ENCODE results near the gene CAPN9. TPM values are rescaled to one million over a fixed set of nuclear protein-coding genes. Genes with fewer than 3 reads are reported as not detected.

CAPN9 gene
- total and polyA plus RNA-seq, 2 experiments from 2014 or later: 0.98 to 3.7 TPM

DNA sequence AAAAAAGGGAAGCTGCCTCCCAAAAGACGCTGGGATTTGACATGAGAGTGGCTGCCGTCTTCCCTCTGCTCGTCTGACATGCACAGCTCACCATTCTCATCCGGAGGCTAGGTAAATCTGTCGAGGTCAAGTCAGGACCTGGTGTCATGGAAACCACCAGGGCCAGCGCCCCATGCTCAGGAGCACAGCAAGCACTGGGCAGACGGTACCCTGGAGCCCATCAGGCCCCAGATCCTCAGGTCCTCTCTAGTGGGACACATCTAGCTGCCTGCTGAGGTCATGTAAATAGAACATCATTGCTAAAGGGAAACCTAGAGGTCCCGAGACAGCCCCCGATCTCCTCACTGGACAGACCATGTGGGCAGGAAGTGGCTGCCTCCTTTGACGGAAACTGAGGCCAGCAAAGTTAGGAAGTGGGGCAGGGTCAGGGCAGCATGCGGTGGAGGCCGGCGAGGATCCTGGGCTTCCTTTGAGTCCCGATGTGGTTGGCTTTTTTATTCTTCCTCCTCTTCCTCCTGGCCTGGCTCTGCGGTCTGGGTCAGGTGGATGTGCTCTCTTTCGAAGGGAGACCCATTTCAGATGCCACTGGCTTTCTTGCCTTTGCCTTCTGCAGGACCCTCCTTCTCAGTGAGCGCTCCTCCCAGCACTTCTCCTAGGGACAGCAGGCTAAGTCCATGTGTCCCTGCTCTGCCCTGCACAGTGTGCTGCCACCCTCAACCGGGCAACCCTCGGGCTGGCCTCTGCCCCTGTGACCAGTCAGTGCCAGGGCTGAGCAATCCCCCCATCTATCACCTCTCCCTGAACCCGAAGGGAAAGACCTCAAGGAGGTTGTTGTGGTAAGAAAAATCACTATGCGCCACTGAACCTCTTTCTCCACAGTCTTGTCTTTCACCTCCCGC, 39.2 kb upstream of the CAPN9 start:
- H3K36me3 ChIP-seq (replicated peaks; ENCODE audit: insufficient read depth, low read depth): no peaks in the 10 kb centered on the region
- no peaks in the 10 kb centered on the region for H3K27me3 ChIP-seq
- H3K9me3 ChIP-seq (ENCODE audit: low read depth): no peaks in the 10 kb centered on the region
- TF ChIP-seq EZH2 (IDR thresholded peaks at IDR 0.05; ENCODE audit: borderline replicate concordance): no peak
- no peak for TF ChIP-seq EZH2phosphoT487 (IDR thresholded peaks at IDR 0.05; ENCODE audit: low read depth, severe bottlenecking, unreplicated experiment)
- TF ChIP-seq, protein P1, sequence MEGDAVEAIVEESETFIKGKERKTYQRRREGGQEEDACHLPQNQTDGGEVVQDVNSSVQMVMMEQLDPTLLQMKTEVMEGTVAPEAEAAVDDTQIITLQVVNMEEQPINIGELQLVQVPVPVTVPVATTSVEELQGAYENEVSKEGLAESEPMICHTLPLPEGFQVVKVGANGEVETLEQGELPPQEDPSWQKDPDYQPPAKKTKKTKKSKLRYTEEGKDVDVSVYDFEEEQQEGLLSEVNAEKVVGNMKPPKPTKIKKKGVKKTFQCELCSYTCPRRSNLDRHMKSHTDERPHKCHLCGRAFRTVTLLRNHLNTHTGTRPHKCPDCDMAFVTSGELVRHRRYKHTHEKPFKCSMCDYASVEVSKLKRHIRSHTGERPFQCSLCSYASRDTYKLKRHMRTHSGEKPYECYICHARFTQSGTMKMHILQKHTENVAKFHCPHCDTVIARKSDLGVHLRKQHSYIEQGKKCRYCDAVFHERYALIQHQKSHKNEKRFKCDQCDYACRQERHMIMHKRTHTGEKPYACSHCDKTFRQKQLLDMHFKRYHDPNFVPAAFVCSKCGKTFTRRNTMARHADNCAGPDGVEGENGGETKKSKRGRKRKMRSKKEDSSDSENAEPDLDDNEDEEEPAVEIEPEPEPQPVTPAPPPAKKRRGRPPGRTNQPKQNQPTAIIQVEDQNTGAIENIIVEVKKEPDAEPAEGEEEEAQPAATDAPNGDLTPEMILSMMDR (IDR thresholded peaks at IDR 0.05; ENCODE audit: poor library complexity): no peak
- WGBS (ENCODE audit: low lambda C conversion rate, missing lambda C conversion rate): 89% methylated on average over 21 of the region's 22 CpGs
- H4K20me1 ChIP-seq (ENCODE audit: insufficient read depth, poor library complexity, severe bottlenecking): no peaks in the 10 kb centered on the region
- H3K27ac ChIP-seq: peak overlapping the region; percentile 85
- H3K79me2 ChIP-seq: peaks cover 1% of the 10 kb centered on the region
- no peak overlapping the region for H3K4me3 ChIP-seq
- H3K4me2 ChIP-seq: peak overlapping the region; percentile 51
- no peak overlapping the region for H2AFZ ChIP-seq
- DNase-seq (ENCODE audit: low spot score): no peak
- H3K4me1 ChIP-seq (ENCODE audit: insufficient read depth): peaks cover 12% of the 10 kb centered on the region
- H3K9me2 ChIP-seq (replicated peaks; ENCODE audit: insufficient read depth): no peaks in the 10 kb centered on the region

DNA sequence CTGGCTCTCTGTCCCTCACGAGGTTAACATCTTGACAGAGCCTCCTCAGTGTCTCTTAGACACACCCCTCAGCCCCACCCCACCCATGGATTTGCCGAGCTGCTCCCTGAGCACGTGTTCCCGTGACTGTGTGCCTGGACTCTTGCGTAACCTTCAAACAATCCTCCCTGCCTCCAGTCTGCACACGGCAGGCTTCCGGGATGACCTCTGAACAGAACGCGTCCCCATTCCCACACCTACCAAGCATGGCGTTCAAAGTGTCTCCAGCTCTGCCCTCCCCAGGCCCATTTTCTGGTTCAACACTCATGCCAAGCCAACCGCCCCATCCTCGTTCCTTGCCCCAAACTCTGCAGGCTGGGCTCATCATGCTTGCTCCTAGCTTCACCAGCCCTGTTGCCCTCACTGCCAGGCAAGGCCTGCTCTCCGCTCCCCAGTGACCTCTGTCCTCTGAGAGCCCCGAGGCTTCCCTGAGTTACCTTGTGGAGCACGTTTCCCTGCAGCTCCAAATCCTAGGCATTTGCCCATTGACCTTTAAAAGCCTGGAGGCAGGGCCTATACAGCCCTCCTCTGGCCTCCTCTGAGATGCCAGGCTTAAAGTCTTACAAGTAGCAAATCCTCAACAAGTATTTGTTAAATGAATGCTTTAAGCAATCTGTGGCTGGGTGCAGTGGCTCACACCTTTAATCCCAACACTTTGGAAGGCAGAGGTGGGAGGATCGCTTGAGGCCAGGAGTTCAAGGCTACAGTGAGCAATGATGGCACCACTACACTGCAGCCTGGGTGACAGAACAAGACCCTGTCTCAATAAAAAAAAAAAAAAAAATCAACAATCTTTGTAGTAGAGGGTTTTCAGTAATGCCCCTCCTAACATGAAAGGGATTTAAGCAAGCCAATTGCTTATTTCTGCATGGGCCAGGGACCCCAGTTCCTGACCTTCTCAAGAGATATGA, 38.3 kb upstream of the CAPN9 start:
- no peaks in the 10 kb centered on the region for H3K9me3 ChIP-seq (ENCODE audit: low read depth)
- H2AFZ ChIP-seq: no peak overlapping the region
- H3K9me2 ChIP-seq (replicated peaks; ENCODE audit: insufficient read depth): no peaks in the 10 kb centered on the region
- H3K27me3 ChIP-seq: no peaks in the 10 kb centered on the region
- no peaks in the 10 kb centered on the region for H4K20me1 ChIP-seq (ENCODE audit: insufficient read depth, poor library complexity, severe bottlenecking)
- TF ChIP-seq EZH2phosphoT487 (IDR thresholded peaks at IDR 0.05; ENCODE audit: low read depth, severe bottlenecking, unreplicated experiment) (no peak), EZH2 (IDR thresholded peaks at IDR 0.05; ENCODE audit: borderline replicate concordance) (no peak)
- TF ChIP-seq, protein P1 (IDR thresholded peaks at IDR 0.05; ENCODE audit: poor library complexity): no peak
- peaks cover 5% of the 10 kb centered on the region for H3K79me2 ChIP-seq
- DNase-seq (ENCODE audit: low spot score): peak; percentile 88
- H3K4me1 ChIP-seq (ENCODE audit: insufficient read depth): peaks cover 17% of the 10 kb centered on the region
- no peaks in the 10 kb centered on the region for H3K36me3 ChIP-seq (replicated peaks; ENCODE audit: insufficient read depth, low read depth)
- 54% methylated on average over 16 of the region's 16 CpGs for WGBS (ENCODE audit: low lambda C conversion rate, missing lambda C conversion rate)
- peak overlapping the region; percentile 92 for H3K27ac ChIP-seq
- peak overlapping the region; percentile 5 for H3K4me2 ChIP-seq
- H3K4me3 ChIP-seq: no peak overlapping the region

DNA sequence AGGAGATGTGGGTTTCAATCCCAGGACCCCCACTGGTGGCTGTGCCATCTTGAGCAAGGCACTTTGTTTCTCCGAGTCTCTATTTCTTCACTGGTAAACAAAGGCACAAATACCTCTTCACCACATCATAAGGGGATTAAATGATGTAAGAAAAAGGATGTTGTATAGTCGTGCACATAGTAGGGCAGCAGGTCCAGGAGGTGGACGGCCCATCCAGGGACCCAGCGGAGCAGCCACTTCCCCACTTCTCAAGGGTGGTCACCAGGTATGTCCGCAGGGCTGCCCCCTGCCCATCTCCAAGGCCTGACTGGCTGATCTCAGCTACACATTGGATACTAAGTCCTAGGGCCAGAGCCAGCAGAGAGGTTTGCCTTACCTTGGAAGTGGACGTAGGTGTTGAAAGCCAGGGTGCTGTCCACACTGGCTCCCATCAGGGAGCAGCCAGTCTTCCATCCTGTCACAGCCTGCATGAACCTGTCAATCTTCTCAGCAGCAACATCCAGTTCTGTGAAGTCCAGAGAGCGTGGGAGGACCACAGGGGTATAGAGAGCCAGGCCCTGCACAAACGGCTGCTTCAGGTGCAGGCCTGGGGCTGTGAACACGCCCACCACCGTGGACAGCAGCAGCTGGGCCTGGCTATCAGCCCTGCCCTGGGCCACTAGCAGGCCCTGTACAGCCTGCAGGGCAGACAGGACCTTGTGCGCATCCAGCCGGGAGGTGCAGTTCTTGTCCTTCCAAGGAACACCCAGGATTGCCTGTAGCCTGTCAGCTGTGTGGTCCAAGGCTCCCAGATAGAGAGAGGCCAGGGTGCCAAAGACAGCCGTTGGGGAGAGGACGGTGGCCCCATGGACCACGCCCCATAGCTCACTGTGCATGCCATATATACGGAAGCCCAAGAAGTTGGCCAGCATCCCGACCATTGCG, 37.3 kb upstream of the CAPN9 start:
- no peaks in the 10 kb centered on the region for H3K9me2 ChIP-seq (replicated peaks; ENCODE audit: insufficient read depth)
- no peaks in the 10 kb centered on the region for H4K20me1 ChIP-seq (ENCODE audit: insufficient read depth, poor library complexity, severe bottlenecking)
- DNase-seq (ENCODE audit: low spot score): no peak
- peaks cover 25% of the 10 kb centered on the region for H3K4me1 ChIP-seq (ENCODE audit: insufficient read depth)
- peak overlapping the region; percentile 92 for H3K27ac ChIP-seq
- WGBS (ENCODE audit: low lambda C conversion rate, missing lambda C conversion rate): 83% methylated on average over 18 of the region's 18 CpGs
- H3K4me2 ChIP-seq: peak overlapping the region; percentile 5
- H3K79me2 ChIP-seq: peaks cover 5% of the 10 kb centered on the region
- TF ChIP-seq, protein P1 (IDR thresholded peaks at IDR 0.05; ENCODE audit: poor library complexity): no peak
- TF ChIP-seq EZH2 (IDR thresholded peaks at IDR 0.05; ENCODE audit: borderline replicate concordance) (no peak), EZH2phosphoT487 (IDR thresholded peaks at IDR 0.05; ENCODE audit: low read depth, severe bottlenecking, unreplicated experiment) (no peak)
- no peak overlapping the region for H3K4me3 ChIP-seq
- H3K9me3 ChIP-seq (ENCODE audit: low read depth): no peaks in the 10 kb centered on the region
- no peaks in the 10 kb centered on the region for H3K27me3 ChIP-seq
- H3K36me3 ChIP-seq (replicated peaks; ENCODE audit: insufficient read depth, low read depth): no peaks in the 10 kb centered on the region
- no peak overlapping the region for H2AFZ ChIP-seq

Data from hepatocyte (in vitro differentiated cells).